Neural progenitor cell (in vitro differentiated cells): ENCODE data around the gene RND3. TPM values are rescaled to one million over a fixed set of nuclear protein-coding genes. Genes with fewer than 3 reads are reported as not detected.

Experiments used
- DNase-seq: peaks from one replicate; pipeline ENCODE4 v3.0.0-alpha.2; 2016; ENCODE audit warnings: low spot score
- H2AFZ ChIP-seq: fragments of 200-600 bp; sonication (generic); replicated peaks from 2 replicates; pipeline ENCODE4 v1.6.1; 2016; ENCODE audit warnings: antibody characterized with exemption
- H3F3A ChIP-seq: fragments of 200-600 bp; sonication (generic); 2 replicates; pipeline ENCODE4 v1.6.1; 2016; ENCODE audit warnings: antibody characterized with exemption, low read depth
- H3K27ac ChIP-seq: fragments of 200-600 bp; sonication (generic); 2 replicates; pipeline ENCODE4 v1.5.1; 2016; ENCODE audit warnings: mild to moderate bottlenecking
- H3K27me3 ChIP-seq: fragments of 200-600 bp; sonication (generic); 2 replicates; pipeline ENCODE4 v1.6.1; 2016; ENCODE audit warnings: mild to moderate bottlenecking, moderate library complexity
- H3K36me3 ChIP-seq: fragments of 200-600 bp; sonication (generic); 2 replicates; pipeline ENCODE4 v1.5.1; 2016
- H3K4me1 ChIP-seq: fragments of 200-600 bp; sonication (generic); 2 replicates; pipeline ENCODE4 v1.6.1; 2016; ENCODE audit warnings: mixed run types
- H3K4me2 ChIP-seq: fragments of 200-600 bp; sonication (generic); 2 replicates; pipeline ENCODE4 v1.6.1; 2016
- H3K4me3 ChIP-seq: fragments of 200-600 bp; sonication (generic); 2 replicates; pipeline ENCODE4 v1.5.1; 2016
- H3K79me2 ChIP-seq: fragments of 200-600 bp; sonication (generic); 2 replicates; pipeline ENCODE4 v1.6.1; 2016; ENCODE audit warnings: low read depth
- H3K9ac ChIP-seq: fragments of 200-600 bp; sonication (generic); 2 replicates; pipeline ENCODE4 v1.6.1; 2016
- H3K9me3 ChIP-seq: fragments of 200-600 bp; sonication (generic); 2 replicates; pipeline ENCODE4 v1.5.1; 2016; ENCODE audit warnings: low read depth
- H4K20me1 ChIP-seq: fragments of 200-600 bp; sonication (generic); 2 replicates; pipeline ENCODE4 v1.6.1; 2016; ENCODE audit warnings: low read depth
- H3K27ac Mint-ChIP-seq: 3 replicates; pipeline ENCODE4 v1.8.0; 2021; ENCODE audit warnings: mixed read lengths
- H3K27me3 Mint-ChIP-seq: 2 replicates; pipeline ENCODE4 v1.8.0; 2022; ENCODE audit warnings: low read depth, mild to moderate bottlenecking, inconsistent platforms, moderate library complexity, mixed read lengths; ENCODE audit not compliant: insufficient read depth
- H3K36me3 Mint-ChIP-seq: 3 replicates; pipeline ENCODE4 v1.8.0; 2021; ENCODE audit warnings: mixed read lengths
- H3K4me1 Mint-ChIP-seq: 3 replicates; pipeline ENCODE4 v1.8.0; 2021; ENCODE audit warnings: mixed read lengths
- H3K4me3 Mint-ChIP-seq: 3 replicates; pipeline ENCODE4 v1.8.0; 2021; ENCODE audit warnings: mild to moderate bottlenecking, moderate library complexity, mixed read lengths
- H3K9me3 Mint-ChIP-seq: 3 replicates; pipeline ENCODE4 v1.8.0; 2020; ENCODE audit warnings: mixed read lengths
- CTCF ChIP-seq: fragments of 200-600 bp; sonication (generic); IDR thresholded peaks from 2 replicates; pipeline ENCODE4 v1.5.1; 2017; ENCODE audit warnings: antibody characterized with exemption, mild to moderate bottlenecking
- EZH2 ChIP-seq: fragments of 200-600 bp; sonication (generic); IDR thresholded peaks from 2 replicates; pipeline ENCODE4 v1.6.1; 2017; ENCODE audit warnings: antibody characterized with exemption, mild to moderate bottlenecking, moderate library complexity
- EZH2phosphoT487 ChIP-seq: fragments of 200-600 bp; sonication (generic); IDR thresholded peaks from 2 replicates; pipeline ENCODE4 v1.6.1; 2017; ENCODE audit warnings: antibody characterized with exemption
- total RNA-seq: library from RNA; depleted of rRNA; stranded (reverse); fragments of >200 nt; gene quantifications from 2 replicates; pipeline ENCODE4 v1.2.3, GENCODE V29; 2015; ENCODE audit warnings: low replicate concordance

RND3 gene
- total RNA-seq, 1 donor from 2014 or later = 4.0 TPM

- Mint-ChIP-seq H3K36me3 (peaks cover 20% of the 10 kb centered on the region), H3K4me1 (peaks cover 66% of the 10 kb centered on the region), H3K27me3 (no peaks in the 10 kb centered on the region), H3K4me3 (no peak overlapping the region), H3K9me3 (no peaks in the 10 kb centered on the region), H3K27ac (no peak overlapping the region)
- H3K27me3 ChIP-seq = peaks cover 10% of the 10 kb centered on the region
- H2AFZ ChIP-seq = no peak overlapping the region
- no peak overlapping the region for H3K4me3 ChIP-seq
- H4K20me1 ChIP-seq = no peaks in the 10 kb centered on the region
- peaks cover 30% of the 10 kb centered on the region for H3K4me1 ChIP-seq
- H3K27ac ChIP-seq = no peak overlapping the region
- H3K9me3 ChIP-seq = no peaks in the 10 kb centered on the region
- H3F3A ChIP-seq = peaks cover 13% of the 10 kb centered on the region
- DNase-seq = no peak
- no peak overlapping the region for H3K9ac ChIP-seq
- H3K36me3 ChIP-seq = no peaks in the 10 kb centered on the region
- H3K79me2 ChIP-seq = peaks cover 5% of the 10 kb centered on the region
- no peak overlapping the region for H3K4me2 ChIP-seq
- TF ChIP-seq EZH2phosphoT487 (no peak), EZH2 (no peak), CTCF (no peak)
These were observed 6.3 kb downstream of the RND3 start for GRCh38 chr2:150480971-150481830.

DNA sequence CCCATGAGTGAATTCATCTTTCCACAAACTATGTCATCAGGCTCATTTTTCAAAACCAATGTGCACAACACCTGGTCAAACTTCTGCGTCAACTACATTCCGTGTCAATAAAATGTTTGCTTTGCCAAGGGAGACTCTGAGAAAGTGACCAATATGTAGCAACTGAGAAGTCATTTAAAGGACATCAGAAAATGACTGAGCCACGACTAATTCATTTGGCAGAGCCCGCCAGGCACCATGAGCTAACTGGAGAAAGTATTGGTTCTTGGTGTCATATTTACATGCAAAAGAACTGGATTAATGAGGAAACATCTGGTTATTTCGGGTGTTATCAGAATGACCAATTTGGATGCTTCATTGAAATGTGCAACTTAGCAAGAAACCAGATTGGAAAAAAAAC, 7.2 kb downstream of the RND3 start:
- no peaks in the 10 kb centered on the region for H3K9me3 ChIP-seq
- H3F3A ChIP-seq = peaks cover 9% of the 10 kb centered on the region
- Mint-ChIP-seq H3K36me3 (peaks cover 22% of the 10 kb centered on the region), H3K9me3 (no peaks in the 10 kb centered on the region), H3K4me3 (no peak overlapping the region), H3K27me3 (no peaks in the 10 kb centered on the region), H3K4me1 (peaks cover 66% of the 10 kb centered on the region), H3K27ac (no peak overlapping the region)
- TF ChIP-seq EZH2phosphoT487 (no peak), EZH2 (no peak), CTCF (no peak)
- no peaks in the 10 kb centered on the region for H4K20me1 ChIP-seq
- DNase-seq = no peak
- peaks cover under 1% of the 10 kb centered on the region for H3K27me3 ChIP-seq
- H2AFZ ChIP-seq = no peak overlapping the region
- peaks cover 30% of the 10 kb centered on the region for H3K4me1 ChIP-seq
- no peaks in the 10 kb centered on the region for H3K36me3 ChIP-seq
- H3K4me2 ChIP-seq = no peak overlapping the region
- H3K9ac ChIP-seq = no peak overlapping the region
- no peak overlapping the region for H3K27ac ChIP-seq
- no peak overlapping the region for H3K4me3 ChIP-seq
- H3K79me2 ChIP-seq = peaks cover 5% of the 10 kb centered on the region

- Histone ChIP-seq H3K9ac (no peak overlapping the region), H3K27ac (no peak overlapping the region), H2AFZ (no peak overlapping the region), H3K27me3 (no peaks in the 10 kb centered on the region), H3K4me2 (no peak overlapping the region), H3K9me3 (no peaks in the 10 kb centered on the region), H3K4me1 (peaks cover 24% of the 10 kb centered on the region), H3K79me2 (peaks cover 5% of the 10 kb centered on the region), H3K36me3 (no peaks in the 10 kb centered on the region), H3F3A (no peaks in the 10 kb centered on the region), H4K20me1 (no peaks in the 10 kb centered on the region), H3K4me3 (no peak overlapping the region)
- no peak for DNase-seq
- peaks cover 59% of the 10 kb centered on the region for H3K4me1 Mint-ChIP-seq
- H3K4me3 Mint-ChIP-seq = no peak overlapping the region
- peaks cover 26% of the 10 kb centered on the region for H3K36me3 Mint-ChIP-seq
- no peaks in the 10 kb centered on the region for H3K27me3 Mint-ChIP-seq
- no peaks in the 10 kb centered on the region for H3K9me3 Mint-ChIP-seq
- H3K27ac Mint-ChIP-seq = no peak overlapping the region
- TF ChIP-seq EZH2 = no peak
- no peak for TF ChIP-seq CTCF
- TF ChIP-seq EZH2phosphoT487 = no peak
These were observed 8.2 kb downstream of the RND3 start for GRCh38 chr2:150479075-150479915.
